C4-2B (cell line): ENCODE data around the gene VCX3A.

Experiments used
- H3K27ac ChIP-seq: fragments of 450-650 bp; 2 replicates; pipeline ENCODE4 v1.5.1; 2017
- CTCF ChIP-seq: fragments of 450-650 bp; conservative IDR thresholded peaks from 2 replicates; pipeline ENCODE4 v1.5.1; 2017; ENCODE audit warnings: mild to moderate bottlenecking
- ZFX ChIP-seq: fragments of 450-650 bp; IDR thresholded peaks from 2 replicates; pipeline ENCODE4 v1.6.1; 2017

VCX3A gene

GRCh38 chrX:6517376-6517775, 17.5 kb downstream of the VCX3A start:
- TF ChIP-seq CTCF, result no peak
- no peak for TF ChIP-seq ZFX
- no peak overlapping the region for H3K27ac ChIP-seq

- H3K27ac ChIP-seq, result no peak overlapping the region
- TF ChIP-seq ZFX (no peak), CTCF (no peak)
Measured at GRCh38 chrX:6506444-6506843, 28.5 kb downstream of the VCX3A start.

GRCh38 chrX:6505960-6506359, 29.0 kb downstream of the VCX3A start:
- no peak for TF ChIP-seq CTCF
- TF ChIP-seq ZFX, result no peak
- H3K27ac ChIP-seq, result no peak overlapping the region

GRCh38 chrX:6500719-6501118, 34.2 kb downstream of the VCX3A start:
- TF ChIP-seq CTCF (no peak), ZFX (no peak)
- H3K27ac ChIP-seq, result no peak overlapping the region

- TF ChIP-seq CTCF, result no peak
- TF ChIP-seq ZFX, result no peak
- H3K27ac ChIP-seq, result no peak overlapping the region
Measured at GRCh38 chrX:6498324-6498723, 36.6 kb downstream of the VCX3A start.
